NT2/D1 (cell line): ENCODE data around the gene ZNF284.

Source experiments
- SUZ12 ChIP-seq: IDR thresholded peaks from 2 replicates; pipeline ENCODE4 v1.6.1; 2011; ENCODE audit not compliant: insufficient read length, insufficient read depth; ENCODE audit errors: extremely low read depth
- YY1 ChIP-seq: IDR thresholded peaks from 2 replicates; pipeline ENCODE4 v1.6.1; 2011; ENCODE audit not compliant: insufficient read length, insufficient read depth
- ZNF274 ChIP-seq: IDR thresholded peaks from 2 replicates; pipeline ENCODE4 v1.6.1; 2011; ENCODE audit warnings: mild to moderate bottlenecking, low read depth, low read length

GRCh38 chr19:44051650-44052402 lies 20.1 kb upstream of the ZNF284 start, which contains the start of gene ZNF223:
- TF ChIP-seq ZNF274, result no peak
- no peak for TF ChIP-seq SUZ12
- TF ChIP-seq YY1, result peak; percentile 43
